NCI-H345 treated with DMSO at 0.1 percent for 48 hours (cell line): ENCODE measurements around the gene NOC2L.

Source experiments
- DNase-seq: peaks from one replicate; lab custom pipeline; 2025; ENCODE audit not compliant: unreplicated experiment; lab: John Stamatoyannopoulos, UW

The NOC2L gene

GRCh38 chr1:916173-917075 lies 42.6 kb downstream of the NOC2L start:
- DNase-seq: no peak

DNA sequence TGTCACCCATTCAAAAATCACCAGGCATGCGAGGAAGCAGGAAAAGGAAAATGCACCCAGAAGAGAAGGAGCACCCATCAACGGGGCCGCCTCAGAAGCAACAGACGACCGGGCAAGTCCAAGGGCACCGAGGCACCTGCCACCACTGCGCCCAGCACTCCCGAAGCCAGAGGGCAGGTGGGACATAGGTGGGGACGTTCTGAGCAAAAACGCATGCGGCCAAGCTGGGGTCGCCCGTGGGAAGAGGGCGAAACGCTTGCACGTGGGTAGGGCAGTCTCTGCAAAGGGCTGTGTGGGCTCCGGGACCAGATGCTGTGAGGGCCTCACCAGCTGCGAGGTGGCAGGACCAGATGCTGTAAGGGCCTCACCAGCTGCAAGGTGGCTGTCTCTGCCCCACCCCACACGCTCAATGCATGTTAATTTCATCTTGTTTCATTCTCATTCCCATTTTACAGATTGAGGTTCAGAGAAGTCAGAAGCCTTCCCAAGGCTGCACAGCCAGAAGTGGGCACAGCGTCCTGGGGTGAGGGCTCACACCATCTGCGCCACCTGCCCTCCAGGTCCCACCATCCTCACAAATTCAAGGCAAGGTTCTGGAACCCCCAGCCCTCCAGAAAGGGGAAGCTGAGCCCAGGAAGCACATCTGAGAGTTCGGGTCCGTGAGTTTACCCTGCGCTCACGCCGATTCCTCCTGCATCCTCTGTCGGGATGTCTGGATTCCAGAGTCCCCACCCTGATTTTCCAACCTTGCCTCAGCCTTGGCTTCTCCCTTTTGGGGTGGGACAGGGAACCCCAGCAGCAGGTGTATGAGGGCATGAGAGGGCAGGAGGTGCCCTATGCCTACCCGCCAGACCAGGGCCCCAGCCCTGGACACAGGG lies 43.5 kb downstream of the NOC2L start:
- DNase-seq: no peak

DNA sequence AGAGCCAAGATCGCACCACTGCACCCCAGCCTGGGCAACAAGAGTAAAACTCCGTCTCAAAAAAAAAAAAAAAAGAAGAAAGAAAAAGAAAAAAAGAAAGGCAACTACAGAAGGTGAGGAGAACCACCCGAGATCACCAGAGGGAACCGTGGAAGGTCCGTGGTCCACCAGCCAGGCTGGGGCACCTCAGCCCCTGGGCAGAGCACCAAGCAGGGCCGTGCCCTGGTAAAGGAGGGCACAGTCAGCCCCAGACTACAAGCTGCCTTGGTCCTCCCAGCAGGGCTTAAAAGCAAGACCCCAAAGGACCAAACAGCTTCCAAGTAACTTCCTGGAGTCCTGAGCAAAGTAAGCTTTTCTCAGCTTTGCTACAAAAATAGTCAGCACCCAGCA lies 44.2 kb downstream of the NOC2L start:
- no peak for DNase-seq

DNA sequence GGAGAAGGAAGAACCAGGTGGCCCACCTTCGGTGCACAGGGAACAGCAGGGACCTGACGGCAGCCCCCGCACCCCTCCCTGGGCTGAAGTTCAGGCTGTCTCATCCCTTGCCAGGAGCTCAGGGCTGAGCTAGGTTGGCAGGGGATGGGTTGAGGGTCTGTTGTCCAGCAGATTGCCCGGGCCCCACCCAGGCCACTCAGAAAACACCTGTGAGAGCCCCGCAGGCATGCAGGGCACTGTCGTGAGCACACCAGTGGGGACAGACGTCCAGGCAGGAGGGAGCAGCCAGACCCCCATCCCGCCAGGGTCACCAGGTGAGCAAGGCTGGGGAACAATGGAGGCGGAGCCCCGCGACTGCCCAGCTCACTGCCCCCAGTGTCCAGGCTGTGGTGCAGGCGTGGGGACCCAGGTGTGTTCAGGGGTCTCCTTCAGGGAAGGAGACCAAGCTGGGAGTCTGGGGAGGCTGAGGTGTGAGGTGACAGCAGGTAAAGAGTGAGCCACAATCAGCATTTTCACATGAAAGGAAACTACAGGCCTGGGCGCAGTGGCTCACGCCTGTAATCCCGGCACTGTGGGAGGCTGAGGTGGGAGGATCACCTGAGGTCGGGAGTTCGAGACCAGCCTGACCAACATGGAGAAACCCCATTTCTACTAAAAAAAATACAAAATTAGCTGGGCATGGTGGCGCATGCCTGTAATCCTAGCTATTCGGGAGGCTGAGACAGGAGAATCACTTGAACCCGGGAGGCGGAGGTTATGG lies 44.7 kb downstream of the NOC2L start:
- no peak for DNase-seq

GRCh38 chr1:913491-914130 lies 45.4 kb downstream of the NOC2L start:
- no peak for DNase-seq

DNA sequence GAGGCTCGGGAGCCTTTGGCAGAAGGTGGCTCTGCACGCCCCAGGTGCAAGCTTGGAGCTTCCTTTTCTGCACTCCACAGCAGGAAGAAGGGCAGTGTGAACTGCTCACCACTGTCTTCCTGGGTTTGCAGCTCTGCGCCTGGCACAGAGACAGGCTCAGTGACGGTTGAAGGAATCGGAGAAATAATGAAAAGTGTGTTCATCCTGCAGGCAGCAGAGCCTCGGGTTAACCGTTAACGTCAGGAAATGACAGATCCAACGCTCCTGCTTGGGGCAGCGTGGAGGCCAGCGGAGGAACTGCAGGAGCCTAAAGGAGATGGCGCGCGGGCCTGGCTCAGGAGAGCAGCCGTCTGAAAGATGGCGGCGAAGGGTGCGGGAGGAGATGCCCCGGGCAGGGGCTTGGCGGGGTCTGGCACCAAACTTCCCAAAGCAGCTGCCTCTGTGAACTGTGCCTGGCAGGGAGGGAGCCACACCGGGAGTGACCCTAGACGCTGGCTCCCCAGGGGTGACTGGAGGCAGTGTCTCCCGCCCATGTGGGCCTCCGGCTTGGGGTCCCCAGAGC lies 46.2 kb downstream of the NOC2L start:
- DNase-seq: no peak

- no peak for DNase-seq
Observed at GRCh38 chr1:911875-912739, 46.9 kb downstream of the NOC2L start.

GRCh38 chr1:910881-911721 lies 48.0 kb downstream of the NOC2L start:
- DNase-seq: no peak

DNA sequence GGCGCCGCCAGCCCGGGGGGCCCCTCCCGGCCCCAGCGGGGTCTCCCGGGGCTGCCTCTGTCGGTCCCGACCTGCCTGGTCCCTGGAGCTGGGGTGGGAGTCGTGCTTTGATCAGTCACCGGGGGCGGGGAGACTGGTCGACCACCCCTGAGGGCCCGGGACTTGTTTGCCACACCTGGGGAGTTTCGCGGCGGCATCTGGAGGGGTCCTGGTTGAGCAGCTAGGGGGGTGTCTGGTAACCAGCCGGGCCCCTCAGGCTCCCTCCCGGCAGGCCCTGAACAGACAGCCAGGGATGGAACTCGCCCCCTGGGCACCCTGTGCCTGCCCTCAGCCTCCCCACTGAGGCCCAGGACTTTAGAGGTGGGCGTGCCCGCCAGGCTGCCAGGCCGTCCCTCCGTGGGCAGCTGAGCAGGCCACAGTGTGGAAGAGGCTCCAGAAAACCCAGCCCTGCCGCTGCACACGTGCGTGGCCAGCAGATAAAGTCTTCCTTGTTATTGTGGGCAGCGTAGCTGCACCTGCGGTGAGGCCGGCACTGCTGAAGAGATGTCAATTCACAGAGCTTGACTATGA lies 48.7 kb downstream of the NOC2L start:
- DNase-seq: no peak

DNA sequence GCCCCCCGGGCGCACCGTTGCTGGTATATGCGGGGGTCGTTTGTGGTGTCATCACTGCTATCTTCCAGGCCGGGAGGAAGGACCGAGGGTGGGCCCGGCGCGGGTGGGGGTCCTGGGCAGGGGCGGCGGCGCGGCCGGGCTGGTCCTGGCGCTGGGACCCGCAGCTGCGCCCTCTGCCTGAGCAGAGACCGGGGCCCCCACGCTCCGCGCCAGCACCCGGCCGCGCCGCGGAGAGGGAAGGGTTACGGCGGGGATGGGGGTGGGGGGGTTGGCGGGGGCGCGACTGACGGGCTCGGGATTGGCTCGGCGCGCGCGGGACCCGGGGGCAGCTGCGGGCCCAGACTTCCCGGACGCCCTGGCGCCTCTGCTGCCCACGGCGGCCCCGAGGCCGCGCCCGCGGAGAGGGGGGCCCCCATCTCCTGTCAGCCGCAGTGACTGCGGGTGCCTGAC lies 49.2 kb downstream of the NOC2L start:
- DNase-seq: no peak

- no peak for DNase-seq
Observed at GRCh38 chr1:908661-909060, 50.4 kb downstream of the NOC2L start.

DNA sequence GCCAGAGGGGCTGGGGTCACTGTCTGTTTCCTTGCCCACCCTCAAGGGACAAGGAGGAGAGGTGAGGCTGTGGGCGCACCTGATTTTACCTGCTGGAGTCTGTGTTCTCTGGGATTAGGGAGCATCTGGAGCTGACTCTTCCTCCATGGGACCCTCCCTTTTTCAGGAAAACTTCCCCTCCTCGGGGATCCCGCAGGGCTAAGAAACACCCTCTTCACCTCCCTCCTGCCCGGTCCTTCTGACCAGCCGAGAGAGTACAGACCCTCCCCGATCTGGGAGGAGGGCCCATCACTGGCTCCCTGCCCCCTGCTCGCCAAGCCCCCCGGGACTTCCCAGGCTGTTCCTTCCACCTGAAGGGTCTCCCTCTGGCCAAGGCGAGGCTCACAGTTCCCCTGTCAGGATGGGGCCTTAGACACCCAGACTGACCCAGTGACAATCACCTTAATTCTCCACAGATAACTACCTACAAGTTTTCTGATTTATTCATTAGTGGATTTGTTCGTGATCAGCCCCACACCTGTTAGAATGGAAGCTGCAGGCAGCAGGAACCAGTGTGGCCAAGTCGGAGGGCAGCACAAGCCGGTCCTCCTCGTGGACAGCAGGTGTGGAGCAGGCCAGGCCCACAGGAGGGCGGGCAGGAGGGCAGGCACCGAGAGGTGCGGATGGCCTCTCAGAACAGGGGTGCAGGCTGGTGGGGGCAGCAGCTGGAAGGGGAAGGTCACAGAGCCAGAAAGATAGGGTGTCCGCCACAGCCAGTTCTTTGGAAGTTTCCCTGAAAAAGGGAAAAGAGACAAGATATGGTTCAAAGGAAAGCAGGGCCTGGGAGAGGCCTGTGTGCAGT lies 51.2 kb downstream of the NOC2L start:
- DNase-seq: no peak

DNA sequence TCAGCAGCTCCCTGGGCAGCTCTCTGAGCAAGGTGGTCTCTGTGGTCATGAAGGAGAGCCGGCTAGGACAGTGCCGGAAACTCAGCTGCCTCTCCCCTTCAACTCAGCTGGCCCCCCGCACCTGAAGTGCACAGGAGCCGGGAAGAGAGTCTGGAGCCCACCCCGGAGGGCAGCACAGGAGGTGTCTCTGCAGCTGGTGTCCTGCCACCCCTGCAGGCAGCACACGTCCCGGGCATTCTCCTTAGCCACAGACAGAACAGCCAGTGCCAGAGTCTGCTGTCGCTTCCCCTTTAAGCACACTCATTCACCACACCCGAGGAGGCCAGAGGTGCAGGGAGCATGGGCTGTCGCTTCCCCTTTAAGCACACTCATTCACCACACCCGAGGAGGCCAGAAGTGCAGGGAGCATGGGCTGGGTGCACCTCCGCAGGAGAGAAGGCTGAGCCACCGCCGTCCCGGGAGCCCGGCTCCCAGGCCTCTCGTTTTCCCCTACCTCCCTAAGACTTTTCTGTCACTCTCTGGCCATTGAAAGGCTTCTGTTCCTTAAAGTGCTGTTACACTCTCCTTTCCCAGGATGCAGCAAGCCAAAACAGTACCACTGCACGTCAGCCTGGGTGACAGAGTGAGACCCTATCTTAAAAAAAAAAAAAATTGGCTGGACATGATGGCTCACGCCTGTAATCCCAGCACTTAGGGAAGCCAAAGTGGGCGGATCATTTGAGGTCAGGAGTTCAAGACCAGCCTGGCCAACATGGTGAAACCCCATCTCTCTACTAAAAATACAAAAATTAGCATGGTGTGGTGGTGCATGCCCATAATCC lies 52.2 kb downstream of the NOC2L start:
- no peak for DNase-seq

GRCh38 chr1:905811-906599 lies 53.1 kb downstream of the NOC2L start:
- no peak for DNase-seq

GRCh38 chr1:905071-905749 lies 53.8 kb downstream of the NOC2L start:
- no peak for DNase-seq
